Neural crest cell (in vitro differentiated cells): ENCODE measurements around the gene PLEKHA6. TPM values are rescaled to one million over a fixed set of nuclear protein-coding genes. Genes with fewer than 3 reads are reported as not detected.

ENCODE experiments used
- DNase-seq: peaks from one replicate; pipeline ENCODE4 v3.0.0; 2021; ENCODE audit warnings: low read depth, mixed read lengths, low spot score
- H3K27ac Mint-ChIP-seq: one replicate; pipeline ENCODE4 v1.8.0; 2021; ENCODE audit warnings: mild to moderate bottlenecking, mixed read lengths; ENCODE audit not compliant: unreplicated experiment
- H3K27me3 Mint-ChIP-seq: 2 replicates; pipeline ENCODE4 v1.8.0; 2021; ENCODE audit warnings: low read depth, mild to moderate bottlenecking, mixed read lengths
- H3K36me3 Mint-ChIP-seq: 2 replicates; pipeline ENCODE4 v1.8.0; 2021; ENCODE audit warnings: low read depth, mild to moderate bottlenecking, mixed read lengths
- H3K4me1 Mint-ChIP-seq: 2 replicates; pipeline ENCODE4 v1.8.0; 2021; ENCODE audit warnings: mixed read lengths
- H3K4me3 Mint-ChIP-seq: one replicate; pipeline ENCODE4 v1.8.0; 2021; ENCODE audit warnings: mild to moderate bottlenecking, mixed read lengths
- H3K9me3 Mint-ChIP-seq: 2 replicates; pipeline ENCODE4 v1.8.0; 2021; ENCODE audit warnings: mixed read lengths
- CTCF ChIP-seq: fragments of 200-600 bp; sonication (generic); conservative IDR thresholded peaks from 2 replicates; pipeline ENCODE4 v1.5.0; 2021; ENCODE audit warnings: antibody characterized with exemption, mild to moderate bottlenecking
- total RNA-seq: library from RNA; stranded (reverse); gene quantifications from 2 replicates; pipeline ENCODE4 v1.2.1, GENCODE V29; 2021

Gene PLEKHA6
- total RNA-seq, 1 donor from 2014 or later = 4.5 TPM

GRCh38 chr1:204407295-204407971 lies 47.7 kb upstream of the PLEKHA6 start:
- peak overlapping the region; percentile 98 for H3K4me3 Mint-ChIP-seq
- H3K36me3 Mint-ChIP-seq = no peaks in the 10 kb centered on the region
- TF ChIP-seq CTCF = no peak
- H3K4me1 Mint-ChIP-seq = peaks cover 44% of the 10 kb centered on the region
- H3K27me3 Mint-ChIP-seq = no peaks in the 10 kb centered on the region
- DNase-seq = no peak
- no peaks in the 10 kb centered on the region for H3K9me3 Mint-ChIP-seq
- H3K27ac Mint-ChIP-seq = no peak overlapping the region

GRCh38 chr1:204406621-204407020 lies 46.9 kb upstream of the PLEKHA6 start:
- TF ChIP-seq CTCF = no peak
- Mint-ChIP-seq H3K27me3 (no peaks in the 10 kb centered on the region), H3K4me1 (peaks cover 40% of the 10 kb centered on the region), H3K27ac (no peak overlapping the region), H3K4me3 (peak overlapping the region; percentile 98), H3K9me3 (no peaks in the 10 kb centered on the region), H3K36me3 (no peaks in the 10 kb centered on the region)
- DNase-seq = no peak

- H3K4me1 Mint-ChIP-seq = peaks cover 40% of the 10 kb centered on the region
- no peak for DNase-seq
- H3K27me3 Mint-ChIP-seq = no peaks in the 10 kb centered on the region
- TF ChIP-seq CTCF = no peak
- H3K9me3 Mint-ChIP-seq = no peaks in the 10 kb centered on the region
- H3K27ac Mint-ChIP-seq = no peak overlapping the region
- H3K36me3 Mint-ChIP-seq = no peaks in the 10 kb centered on the region
- H3K4me3 Mint-ChIP-seq = peak overlapping the region; percentile 29
Observed at GRCh38 chr1:204405988-204406387, 46.3 kb upstream of the PLEKHA6 start.

- no peak for TF ChIP-seq CTCF
- Mint-ChIP-seq H3K9me3 (no peaks in the 10 kb centered on the region), H3K36me3 (peaks cover under 1% of the 10 kb centered on the region), H3K27ac (no peak overlapping the region), H3K4me3 (no peak overlapping the region), H3K4me1 (peaks cover 33% of the 10 kb centered on the region), H3K27me3 (no peaks in the 10 kb centered on the region)
- DNase-seq = no peak
Observed at GRCh38 chr1:204404629-204405028, 44.9 kb upstream of the PLEKHA6 start.

- H3K4me3 Mint-ChIP-seq = no peak overlapping the region
- H3K36me3 Mint-ChIP-seq = peaks cover 5% of the 10 kb centered on the region
- H3K27ac Mint-ChIP-seq = no peak overlapping the region
- no peak for TF ChIP-seq CTCF
- no peaks in the 10 kb centered on the region for H3K9me3 Mint-ChIP-seq
- H3K27me3 Mint-ChIP-seq = no peaks in the 10 kb centered on the region
- no peak for DNase-seq
- H3K4me1 Mint-ChIP-seq = peaks cover 13% of the 10 kb centered on the region
Observed at GRCh38 chr1:204402391-204402790, 42.7 kb upstream of the PLEKHA6 start.
